GM23248 (cell line): ENCODE data around the gene GMPR. TPM values are rescaled to one million over a fixed set of nuclear protein-coding genes. Genes with fewer than 3 reads are reported as not detected.

Experiments used
- DNase-seq: peaks from one replicate; pipeline ENCODE4 v3.0.0-alpha.2; 2015
- H2AFZ ChIP-seq: fragments of 200-600 bp; sonication (generic); 2 replicates; pipeline ENCODE4 v1.6.1; 2016; ENCODE audit warnings: antibody characterized with exemption
- H3F3A ChIP-seq: fragments of 200-600 bp; sonication (generic); 2 replicates; pipeline ENCODE4 v1.6.1; 2016; ENCODE audit warnings: mild to moderate bottlenecking, antibody characterized with exemption, mixed run types; ENCODE audit not compliant: insufficient read depth
- H3K27ac ChIP-seq: fragments of 200-600 bp; sonication (generic); 2 replicates; pipeline ENCODE4 v1.5.1; 2016; ENCODE audit warnings: mild to moderate bottlenecking
- H3K27me3 ChIP-seq: fragments of 200-600 bp; sonication (generic); replicated peaks from 2 replicates; pipeline ENCODE4 v1.6.1; 2016; ENCODE audit warnings: mild to moderate bottlenecking; ENCODE audit not compliant: insufficient read depth
- H3K36me3 ChIP-seq: fragments of 200-600 bp; sonication (generic); 2 replicates; pipeline ENCODE4 v1.6.1; 2016; ENCODE audit warnings: low read depth, mild to moderate bottlenecking
- H3K4me1 ChIP-seq: fragments of 200-600 bp; sonication (generic); 2 replicates; pipeline ENCODE4 v1.6.1; 2016; ENCODE audit warnings: mild to moderate bottlenecking; ENCODE audit not compliant: insufficient read depth
- H3K4me2 ChIP-seq: fragments of 200-600 bp; sonication (generic); one replicate; pipeline ENCODE4 v1.6.1; 2016; ENCODE audit warnings: mild to moderate bottlenecking; ENCODE audit not compliant: unreplicated experiment
- H3K4me3 ChIP-seq: fragments of 200-600 bp; sonication (generic); 2 replicates; pipeline ENCODE4 v1.5.1; 2016; ENCODE audit warnings: mild to moderate bottlenecking
- H3K79me2 ChIP-seq: fragments of 200-600 bp; sonication (generic); 2 replicates; pipeline ENCODE4 v1.6.1; 2016; ENCODE audit warnings: mild to moderate bottlenecking; ENCODE audit not compliant: insufficient read depth
- H3K9ac ChIP-seq: fragments of 200-600 bp; sonication (generic); 2 replicates; pipeline ENCODE4 v1.6.1; 2016; ENCODE audit warnings: mild to moderate bottlenecking
- H3K9me2 ChIP-seq: fragments of 200-600 bp; sonication (generic); 2 replicates; pipeline ENCODE4 v1.6.1; 2016; ENCODE audit warnings: mixed run types, mild to moderate bottlenecking, moderate library complexity; ENCODE audit not compliant: insufficient read depth
- H3K9me3 ChIP-seq: fragments of 200-600 bp; sonication (generic); one replicate; pipeline ENCODE4 v1.6.1; 2017; ENCODE audit warnings: low read depth
- H4K20me1 ChIP-seq: fragments of 200-600 bp; sonication (generic); 2 replicates; pipeline ENCODE4 v1.6.0; 2016; ENCODE audit not compliant: insufficient read depth
- EZH2 ChIP-seq: fragments of 200-600 bp; sonication (generic); IDR thresholded peaks from 2 replicates; pipeline ENCODE4 v1.6.1; 2018; ENCODE audit warnings: antibody characterized with exemption, mild to moderate bottlenecking; ENCODE audit not compliant: insufficient read depth, poor library complexity, severe bottlenecking
- EZH2phosphoT487 ChIP-seq: fragments of 200-600 bp; sonication (generic); IDR thresholded peaks from 2 replicates; pipeline ENCODE4 v1.6.1; 2018; ENCODE audit warnings: antibody characterized with exemption, moderate library complexity, mild to moderate bottlenecking, low read depth; ENCODE audit not compliant: insufficient read depth
- WGBS, 2 experiments: methylation state at CpG; one replicate each; pipeline ENCODE4 v1.1.6; 2015 to 2017; ENCODE audit warnings: low lambda C conversion rate in 2 of 2, low coverage in 1 of 2; ENCODE audit errors: missing lambda C conversion rate in 2 of 2; 5-methylcytosine and 5-hydroxymethylcytosine counted together
- in situ Hi-C: fragments of 300-500 bp; cut with MboI; formaldehyde crosslinking; loops from 2 replicates; pipeline ENCODE4 v1.15.0; 2020
- polyA plus RNA-seq: library from polyadenylated mRNA; unstranded; fragments of >200 nt; fragmentation: Nextera tagmentation; extraction: Ambion mirVana; gene quantifications from 2 replicates; pipeline ENCODE4 v1.2.1, GENCODE V29; 2016
- total RNA-seq: library from RNA; depleted of rRNA; stranded (reverse); fragments of >200 nt; shearing (Covaris generic); gene quantifications from 2 replicates; pipeline ENCODE4 v1.2.3, GENCODE V29; 2014

Gene GMPR
- total and polyA plus RNA-seq, 2 experiments from 2014 or later, result 2.2 to 2.3 TPM

DNA sequence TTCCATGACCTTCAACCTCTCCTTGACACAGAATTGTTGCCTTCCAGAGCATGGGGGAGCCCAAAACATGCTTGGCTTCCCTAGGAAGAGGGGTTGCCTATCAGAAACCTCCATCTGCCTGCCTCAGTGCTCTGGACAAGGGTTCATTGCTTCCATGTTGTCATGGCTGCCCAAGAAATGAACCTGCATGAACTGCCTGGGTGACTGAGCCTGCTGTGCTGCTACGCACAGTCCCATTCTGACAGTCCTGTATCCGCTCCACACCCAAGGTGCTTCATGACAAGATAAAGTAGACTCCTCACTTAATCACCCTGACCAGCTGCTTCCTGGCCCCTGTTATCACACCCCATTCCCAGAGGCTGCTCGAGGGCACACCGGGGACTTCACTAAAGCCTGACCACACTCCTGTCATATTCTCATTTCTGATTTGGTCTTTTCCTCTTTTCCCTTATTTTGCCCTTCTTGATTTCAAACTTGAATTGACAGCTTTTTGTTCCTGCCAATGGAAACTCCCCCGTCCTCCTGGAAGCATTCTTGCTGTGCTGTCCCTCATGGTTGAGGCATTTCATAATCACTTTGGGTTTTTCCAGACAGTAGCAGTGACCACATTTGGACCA, 31.9 kb downstream of the GMPR start:
- Histone ChIP-seq H3K9me3 (no peaks in the 10 kb centered on the region), H2AFZ (no peak overlapping the region), H3K79me2 (no peaks in the 10 kb centered on the region), H3K27me3 (no peaks in the 10 kb centered on the region), H3K9ac (no peak overlapping the region), H3K4me3 (no peak overlapping the region), H4K20me1 (no peaks in the 10 kb centered on the region), H3K27ac (no peak overlapping the region), H3K4me1 (no peaks in the 10 kb centered on the region), H3K4me2 (no peak overlapping the region), H3K36me3 (no peaks in the 10 kb centered on the region), H3F3A (no peaks in the 10 kb centered on the region), H3K9me2 (no peaks in the 10 kb centered on the region)
- TF ChIP-seq EZH2phosphoT487, result no peak
- WGBS, 2 experiments, result 87 to 98% methylated on average over 5 of the region's 5 CpGs
- no peak for DNase-seq
- in situ Hi-C loops, result no loop called here

GRCh38 chr6:16271428-16271827, 33.0 kb downstream of the GMPR start:
- no peak for DNase-seq
- H3K27ac ChIP-seq, result no peak overlapping the region
- TF ChIP-seq EZH2, result no peak
- TF ChIP-seq EZH2phosphoT487, result no peak
- 94 to 96% methylated on average over 5 of the region's 5 CpGs for WGBS, 2 experiments
- no peaks in the 10 kb centered on the region for H4K20me1 ChIP-seq
- no peak overlapping the region for H3K4me2 ChIP-seq
- H3K9ac ChIP-seq, result no peak overlapping the region
- H3K9me3 ChIP-seq, result no peaks in the 10 kb centered on the region
- no peaks in the 10 kb centered on the region for H3K9me2 ChIP-seq
- H3K4me3 ChIP-seq, result no peak overlapping the region
- no peaks in the 10 kb centered on the region for H3K27me3 ChIP-seq
- no peaks in the 10 kb centered on the region for H3K79me2 ChIP-seq
- no peaks in the 10 kb centered on the region for H3F3A ChIP-seq
- no peaks in the 10 kb centered on the region for H3K36me3 ChIP-seq
- no peaks in the 10 kb centered on the region for H3K4me1 ChIP-seq
- no peak overlapping the region for H2AFZ ChIP-seq
- in situ Hi-C loops, result no loop called here

- no peaks in the 10 kb centered on the region for H3F3A ChIP-seq
- H3K27me3 ChIP-seq, result no peaks in the 10 kb centered on the region
- no peak overlapping the region for H3K4me2 ChIP-seq
- H3K4me1 ChIP-seq, result peaks cover 6% of the 10 kb centered on the region
- no peaks in the 10 kb centered on the region for H3K79me2 ChIP-seq
- no peak overlapping the region for H3K4me3 ChIP-seq
- DNase-seq, result no peak
- H4K20me1 ChIP-seq, result no peaks in the 10 kb centered on the region
- H3K27ac ChIP-seq, result no peak overlapping the region
- no peak overlapping the region for H3K9ac ChIP-seq
- no peaks in the 10 kb centered on the region for H3K9me2 ChIP-seq
- H2AFZ ChIP-seq, result no peak overlapping the region
- TF ChIP-seq EZH2phosphoT487, result no peak
- TF ChIP-seq EZH2, result no peak
- in situ Hi-C loops, result no loop called here
- H3K9me3 ChIP-seq, result no peaks in the 10 kb centered on the region
- H3K36me3 ChIP-seq, result no peaks in the 10 kb centered on the region
- 63 to 72% methylated on average over 1 of the region's 1 CpG for WGBS, 2 experiments
Observed at GRCh38 chr6:16272201-16272600, 33.8 kb downstream of the GMPR start.

- Histone ChIP-seq H3K27me3 (no peaks in the 10 kb centered on the region), H3K9me3 (no peaks in the 10 kb centered on the region), H4K20me1 (no peaks in the 10 kb centered on the region), H3K79me2 (no peaks in the 10 kb centered on the region), H3K4me3 (no peak overlapping the region), H3K4me1 (peaks cover 13% of the 10 kb centered on the region), H2AFZ (no peak overlapping the region), H3K4me2 (no peak overlapping the region), H3F3A (no peaks in the 10 kb centered on the region), H3K36me3 (no peaks in the 10 kb centered on the region), H3K9ac (no peak overlapping the region), H3K9me2 (no peaks in the 10 kb centered on the region), H3K27ac (no peak overlapping the region)
- TF ChIP-seq EZH2 (no peak), EZH2phosphoT487 (no peak)
- 76 to 96% methylated on average over 1 of the region's 1 CpG for WGBS, 2 experiments
- in situ Hi-C loops, result no loop called here
- peak; percentile 28 for DNase-seq
Observed at GRCh38 chr6:16273256-16273655, 34.9 kb downstream of the GMPR start.

GRCh38 chr6:16274483-16274882, 36.1 kb downstream of the GMPR start:
- H3K4me3 ChIP-seq, result no peak overlapping the region
- in situ Hi-C loops, result no loop called here
- no peak overlapping the region for H2AFZ ChIP-seq
- no peaks in the 10 kb centered on the region for H3F3A ChIP-seq
- no peaks in the 10 kb centered on the region for H3K27me3 ChIP-seq
- H3K4me2 ChIP-seq, result no peak overlapping the region
- TF ChIP-seq EZH2 (no peak), EZH2phosphoT487 (no peak)
- no peaks in the 10 kb centered on the region for H3K79me2 ChIP-seq
- H3K36me3 ChIP-seq, result no peaks in the 10 kb centered on the region
- H3K4me1 ChIP-seq, result peaks cover 13% of the 10 kb centered on the region
- no peaks in the 10 kb centered on the region for H3K9me3 ChIP-seq
- H3K9me2 ChIP-seq, result no peaks in the 10 kb centered on the region
- no peak overlapping the region for H3K27ac ChIP-seq
- WGBS, 2 experiments, result 91 to 94% methylated on average over 4 of the region's 4 CpGs
- DNase-seq, result no peak
- H3K9ac ChIP-seq, result no peak overlapping the region
- no peaks in the 10 kb centered on the region for H4K20me1 ChIP-seq
